ENCODE data around the gene SETSIP.

SETSIP gene

GRCh38 chr1:92066321-92066720 lies 8.9 kb downstream of the SETSIP start:
- no peak for DNase-seq
- Histone ChIP-seq H3K27me3 (replicated peaks in 2 of 5; ENCODE audit: control insufficient read depth in 4 of 5, insufficient read depth in 5 of 5, low read length in 4 of 5) (no peaks in the 10 kb centered on the region), H3K4me3 (ENCODE audit: control insufficient read depth in 1 of 7, extremely low read depth in 1 of 7, insufficient read depth in 4 of 7, low read depth in 2 of 7, low read length in 6 of 7) (no peak overlapping the region), H3K36me3 (ENCODE audit: control insufficient read depth in 4 of 4, insufficient read depth in 4 of 4, low read length in 3 of 4) (no peaks in the 10 kb centered on the region), H3K9me3 (ENCODE audit: control extremely low read depth in 1 of 5, control insufficient read depth in 4 of 5, insufficient read depth in 2 of 5, low read depth in 1 of 5, low read length in 4 of 5) (no peaks in the 10 kb centered on the region), H3K4me1 (ENCODE audit: control extremely low read depth in 1 of 4, control insufficient read depth in 4 of 4, insufficient read depth in 4 of 4, low read length in 3 of 4) (no peaks in the 10 kb centered on the region), H3K27ac (ENCODE audit: insufficient read depth in 1 of 2, low read depth in 1 of 2, low read length in 2 of 2, poor library complexity in 1 of 2, severe bottlenecking in 2 of 2) (no peak overlapping the region)
- CTCF ChIA-PET, result no interaction called here
- POLR2A ChIA-PET, result no interaction called here
- 99% methylated on average over 6 of the region's 8 CpGs for WGBS (ENCODE audit: insufficient coverage)

GRCh38 chr1:92065042-92065441 lies 10.2 kb downstream of the SETSIP start:
- CTCF ChIA-PET, result no interaction called here
- no peaks in the 10 kb centered on the region for H3K36me3 ChIP-seq (ENCODE audit: control insufficient read depth in 4 of 4, insufficient read depth in 4 of 4, low read length in 3 of 4)
- no peak overlapping the region for H3K27ac ChIP-seq (ENCODE audit: insufficient read depth in 1 of 2, low read depth in 1 of 2, low read length in 2 of 2, poor library complexity in 1 of 2, severe bottlenecking in 2 of 2)
- peak in 2 of 3 donors; percentile 13 to 20 for DNase-seq
- no CpG with 5 or more reads among the region's 3 CpGs for WGBS (ENCODE audit: insufficient coverage)
- H3K27me3 ChIP-seq (replicated peaks in 2 of 5; ENCODE audit: control insufficient read depth in 4 of 5, insufficient read depth in 5 of 5, low read length in 4 of 5), result no peaks in the 10 kb centered on the region
- no peaks in the 10 kb centered on the region for H3K4me1 ChIP-seq (ENCODE audit: control extremely low read depth in 1 of 4, control insufficient read depth in 4 of 4, insufficient read depth in 4 of 4, low read length in 3 of 4)
- POLR2A ChIA-PET, result no interaction called here
- H3K4me3 ChIP-seq (ENCODE audit: control insufficient read depth in 1 of 7, extremely low read depth in 1 of 7, insufficient read depth in 4 of 7, low read depth in 2 of 7, low read length in 6 of 7), result no peak overlapping the region
- no peaks in the 10 kb centered on the region for H3K9me3 ChIP-seq (ENCODE audit: control extremely low read depth in 1 of 5, control insufficient read depth in 4 of 5, insufficient read depth in 2 of 5, low read depth in 1 of 5, low read length in 4 of 5)

DNA sequence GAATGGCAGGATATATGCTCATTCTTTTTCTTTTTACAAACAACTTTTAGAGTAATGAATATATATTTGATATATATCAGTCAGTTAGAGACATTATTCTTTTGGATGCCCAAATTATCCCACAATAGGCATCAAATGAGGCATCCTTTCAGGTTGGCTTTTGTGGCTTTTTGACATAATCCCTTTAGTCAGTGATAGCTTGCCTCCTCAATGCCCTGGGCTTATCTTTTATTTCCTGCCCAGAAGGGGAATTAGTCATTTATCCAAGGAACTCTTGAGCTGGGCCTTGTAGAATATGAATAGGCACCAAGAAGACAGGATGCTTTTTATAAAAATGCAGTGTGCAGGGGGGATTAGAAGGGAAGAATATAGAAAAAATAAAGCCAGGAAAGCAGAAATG lies 23.3 kb downstream of the SETSIP start:
- Histone ChIP-seq H3K27ac (ENCODE audit: insufficient read depth in 1 of 2, low read depth in 1 of 2, low read length in 2 of 2, poor library complexity in 1 of 2, severe bottlenecking in 2 of 2) (no peak overlapping the region), H3K27me3 (replicated peaks in 2 of 5; ENCODE audit: control insufficient read depth in 4 of 5, insufficient read depth in 5 of 5, low read length in 4 of 5) (no peaks in the 10 kb centered on the region), H3K9me3 (ENCODE audit: control extremely low read depth in 1 of 5, control insufficient read depth in 4 of 5, insufficient read depth in 2 of 5, low read depth in 1 of 5, low read length in 4 of 5) (no peaks in the 10 kb centered on the region), H3K4me1 (ENCODE audit: control extremely low read depth in 1 of 4, control insufficient read depth in 4 of 4, insufficient read depth in 4 of 4, low read length in 3 of 4) (no peaks in the 10 kb centered on the region), H3K4me3 (ENCODE audit: control insufficient read depth in 1 of 7, extremely low read depth in 1 of 7, insufficient read depth in 4 of 7, low read depth in 2 of 7, low read length in 6 of 7) (no peak overlapping the region), H3K36me3 (ENCODE audit: control insufficient read depth in 4 of 4, insufficient read depth in 4 of 4, low read length in 3 of 4) (no peaks in the 10 kb centered on the region)
- ChIA-PET CTCF (no interaction called here), POLR2A (no interaction called here)
- DNase-seq, result no peak

DNA sequence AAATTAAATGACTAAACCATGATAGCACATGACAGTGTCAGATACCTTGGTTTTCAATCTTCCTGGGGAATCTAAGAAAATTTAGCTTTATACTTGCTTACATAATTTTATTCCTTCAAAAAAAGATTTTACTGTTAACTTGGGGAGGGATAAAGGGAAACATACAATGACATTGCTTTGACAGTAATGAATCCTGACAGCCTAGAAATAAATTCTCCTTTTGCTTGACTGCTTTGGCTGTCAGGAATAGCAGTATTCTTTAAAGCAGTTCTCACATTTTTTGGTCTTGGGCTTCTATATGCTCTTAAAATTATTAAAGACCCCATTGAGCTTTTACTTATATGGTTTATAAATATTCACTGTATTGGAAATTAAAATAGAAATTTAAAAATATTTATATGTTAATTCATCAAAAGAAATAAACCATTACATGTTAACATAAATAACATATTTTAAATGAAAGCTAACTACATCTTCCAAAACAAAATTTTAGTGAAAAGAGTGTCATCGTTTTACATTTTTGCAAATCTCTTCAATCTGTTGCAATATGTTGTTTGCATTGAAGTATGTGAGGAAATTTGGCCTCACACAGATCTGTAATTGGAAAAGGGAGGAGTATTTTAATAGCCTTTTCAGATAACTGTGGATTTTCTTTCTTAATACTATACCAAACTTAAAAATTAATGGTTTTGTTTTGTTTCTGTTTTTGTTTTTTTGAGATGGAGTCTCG lies 29.3 kb downstream of the SETSIP start:
- H3K27ac ChIP-seq (ENCODE audit: insufficient read depth in 1 of 2, low read depth in 1 of 2, low read length in 2 of 2, poor library complexity in 1 of 2, severe bottlenecking in 2 of 2), result no peak overlapping the region
- no CpG with 5 or more reads among the region's 2 CpGs for WGBS (ENCODE audit: insufficient coverage)
- no peak overlapping the region for H3K4me3 ChIP-seq (ENCODE audit: control insufficient read depth in 1 of 7, extremely low read depth in 1 of 7, insufficient read depth in 4 of 7, low read depth in 2 of 7, low read length in 6 of 7)
- DNase-seq, result no peak
- H3K36me3 ChIP-seq (ENCODE audit: control insufficient read depth in 4 of 4, insufficient read depth in 4 of 4, low read length in 3 of 4), result no peaks in the 10 kb centered on the region
- ChIA-PET POLR2A (interaction anchor here (0.6 kb wide), 1 partner anchor 689 kb away, joined by 4 read pairs; no protein-coding TSS in a partner anchor), CTCF (no interaction called here)
- H3K9me3 ChIP-seq (ENCODE audit: control extremely low read depth in 1 of 5, control insufficient read depth in 4 of 5, insufficient read depth in 2 of 5, low read depth in 1 of 5, low read length in 4 of 5), result no peaks in the 10 kb centered on the region
- H3K27me3 ChIP-seq (replicated peaks in 2 of 5; ENCODE audit: control insufficient read depth in 4 of 5, insufficient read depth in 5 of 5, low read length in 4 of 5), result no peaks in the 10 kb centered on the region
- H3K4me1 ChIP-seq (ENCODE audit: control extremely low read depth in 1 of 4, control insufficient read depth in 4 of 4, insufficient read depth in 4 of 4, low read length in 3 of 4), result no peaks in the 10 kb centered on the region

DNA sequence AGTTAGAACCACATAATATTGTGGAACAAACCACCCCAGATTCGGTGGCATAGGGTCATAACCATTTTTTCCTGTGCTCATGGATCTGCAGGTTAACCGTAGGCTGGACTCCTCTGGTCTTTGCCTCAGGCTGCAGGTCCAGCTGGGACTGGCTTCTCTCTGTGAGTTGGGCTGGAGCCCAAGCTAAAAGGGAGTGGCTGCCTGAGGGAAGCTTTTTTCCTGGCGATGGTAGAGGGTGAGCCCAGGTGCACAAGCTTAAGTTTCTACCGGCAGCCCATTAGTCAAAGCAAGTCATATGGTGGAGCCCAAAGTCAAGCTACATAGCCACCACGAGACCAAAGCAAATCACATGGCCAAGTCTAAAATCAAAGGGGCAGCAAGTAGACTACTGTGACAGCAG lies 31.6 kb downstream of the SETSIP start:
- ChIA-PET CTCF (no interaction called here), POLR2A (no interaction called here)
- no peaks in the 10 kb centered on the region for H3K36me3 ChIP-seq (ENCODE audit: control insufficient read depth in 4 of 4, insufficient read depth in 4 of 4, low read length in 3 of 4)
- 92% methylated on average over 2 of the region's 5 CpGs for WGBS (ENCODE audit: insufficient coverage)
- H3K4me3 ChIP-seq (ENCODE audit: control insufficient read depth in 1 of 7, extremely low read depth in 1 of 7, insufficient read depth in 4 of 7, low read depth in 2 of 7, low read length in 6 of 7), result no peak overlapping the region
- H3K9me3 ChIP-seq (ENCODE audit: control extremely low read depth in 1 of 5, control insufficient read depth in 4 of 5, insufficient read depth in 2 of 5, low read depth in 1 of 5, low read length in 4 of 5), result no peaks in the 10 kb centered on the region
- no peaks in the 10 kb centered on the region for H3K4me1 ChIP-seq (ENCODE audit: control extremely low read depth in 1 of 4, control insufficient read depth in 4 of 4, insufficient read depth in 4 of 4, low read length in 3 of 4)
- H3K27me3 ChIP-seq (replicated peaks in 2 of 5; ENCODE audit: control insufficient read depth in 4 of 5, insufficient read depth in 5 of 5, low read length in 4 of 5), result no peaks in the 10 kb centered on the region
- DNase-seq, result no peak
- H3K27ac ChIP-seq (ENCODE audit: insufficient read depth in 1 of 2, low read depth in 1 of 2, low read length in 2 of 2, poor library complexity in 1 of 2, severe bottlenecking in 2 of 2), result no peak overlapping the region

DNA sequence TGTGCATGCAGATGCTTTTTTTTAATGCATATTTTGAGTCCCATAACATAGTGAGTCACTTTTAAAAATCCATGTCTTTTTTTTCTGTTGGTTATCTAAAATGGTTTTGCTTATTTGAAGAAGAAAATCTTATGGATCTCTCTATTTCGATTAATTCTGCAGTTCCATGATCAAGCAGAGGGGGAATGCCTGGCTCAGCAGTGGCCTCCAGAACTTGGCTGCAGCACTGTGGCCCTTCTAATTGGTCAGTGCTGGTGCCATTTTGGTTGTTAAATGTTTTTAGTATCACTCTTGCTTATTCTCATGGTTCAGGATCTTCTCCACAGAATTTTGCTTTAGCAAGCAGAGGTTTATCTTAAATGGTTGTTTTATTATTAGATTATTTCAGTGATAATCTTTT lies 34.2 kb downstream of the SETSIP start:
- H3K9me3 ChIP-seq (ENCODE audit: control extremely low read depth in 1 of 5, control insufficient read depth in 4 of 5, insufficient read depth in 2 of 5, low read depth in 1 of 5, low read length in 4 of 5), result no peaks in the 10 kb centered on the region
- no peaks in the 10 kb centered on the region for H3K36me3 ChIP-seq (ENCODE audit: control insufficient read depth in 4 of 4, insufficient read depth in 4 of 4, low read length in 3 of 4)
- H3K27ac ChIP-seq (ENCODE audit: insufficient read depth in 1 of 2, low read depth in 1 of 2, low read length in 2 of 2, poor library complexity in 1 of 2, severe bottlenecking in 2 of 2), result no peak overlapping the region
- CTCF ChIA-PET, result no interaction called here
- no peaks in the 10 kb centered on the region for H3K4me1 ChIP-seq (ENCODE audit: control extremely low read depth in 1 of 4, control insufficient read depth in 4 of 4, insufficient read depth in 4 of 4, low read length in 3 of 4)
- DNase-seq, result no peak
- no CpG with 5 or more reads among the region's 1 CpG for WGBS (ENCODE audit: insufficient coverage)
- POLR2A ChIA-PET, result no interaction called here
- H3K4me3 ChIP-seq (ENCODE audit: control insufficient read depth in 1 of 7, extremely low read depth in 1 of 7, insufficient read depth in 4 of 7, low read depth in 2 of 7, low read length in 6 of 7), result no peak overlapping the region
- H3K27me3 ChIP-seq (replicated peaks in 2 of 5; ENCODE audit: control insufficient read depth in 4 of 5, insufficient read depth in 5 of 5, low read length in 4 of 5), result no peaks in the 10 kb centered on the region

- H3K4me1 ChIP-seq (ENCODE audit: control extremely low read depth in 1 of 4, control insufficient read depth in 4 of 4, insufficient read depth in 4 of 4, low read length in 3 of 4), result no peaks in the 10 kb centered on the region
- no peak for DNase-seq
- CTCF ChIA-PET, result no interaction called here
- no peaks in the 10 kb centered on the region for H3K9me3 ChIP-seq (ENCODE audit: control extremely low read depth in 1 of 5, control insufficient read depth in 4 of 5, insufficient read depth in 2 of 5, low read depth in 1 of 5, low read length in 4 of 5)
- no peaks in the 10 kb centered on the region for H3K36me3 ChIP-seq (ENCODE audit: control insufficient read depth in 4 of 4, insufficient read depth in 4 of 4, low read length in 3 of 4)
- POLR2A ChIA-PET, result no interaction called here
- no peak overlapping the region for H3K4me3 ChIP-seq (ENCODE audit: control insufficient read depth in 1 of 7, extremely low read depth in 1 of 7, insufficient read depth in 4 of 7, low read depth in 2 of 7, low read length in 6 of 7)
- WGBS (ENCODE audit: insufficient coverage), result 100% methylated on average over 2 of the region's 2 CpGs
- no peak overlapping the region for H3K27ac ChIP-seq (ENCODE audit: insufficient read depth in 1 of 2, low read depth in 1 of 2, low read length in 2 of 2, poor library complexity in 1 of 2, severe bottlenecking in 2 of 2)
- no peaks in the 10 kb centered on the region for H3K27me3 ChIP-seq (replicated peaks in 2 of 5; ENCODE audit: control insufficient read depth in 4 of 5, insufficient read depth in 5 of 5, low read length in 4 of 5)
Observed at GRCh38 chr1:92038695-92039346, 36.4 kb downstream of the SETSIP start.
